HG03378 (cell line): ENCODE measurements around the gene CXCL16.
"Not testable (repeated sequence)": the region's sequence is repeated elsewhere in the genome, so short reads cannot be mapped to it uniquely, and the experiment has no call there.

Experiments
- ATAC-seq: cut with Tn5 transposase; IDR thresholded peaks from one replicate; pipeline ENCODE4 v1.9.1; 2021; ENCODE audit warnings: mild to moderate bottlenecking, moderate library complexity; ENCODE audit not compliant: unreplicated experiment

Gene CXCL16

DNA sequence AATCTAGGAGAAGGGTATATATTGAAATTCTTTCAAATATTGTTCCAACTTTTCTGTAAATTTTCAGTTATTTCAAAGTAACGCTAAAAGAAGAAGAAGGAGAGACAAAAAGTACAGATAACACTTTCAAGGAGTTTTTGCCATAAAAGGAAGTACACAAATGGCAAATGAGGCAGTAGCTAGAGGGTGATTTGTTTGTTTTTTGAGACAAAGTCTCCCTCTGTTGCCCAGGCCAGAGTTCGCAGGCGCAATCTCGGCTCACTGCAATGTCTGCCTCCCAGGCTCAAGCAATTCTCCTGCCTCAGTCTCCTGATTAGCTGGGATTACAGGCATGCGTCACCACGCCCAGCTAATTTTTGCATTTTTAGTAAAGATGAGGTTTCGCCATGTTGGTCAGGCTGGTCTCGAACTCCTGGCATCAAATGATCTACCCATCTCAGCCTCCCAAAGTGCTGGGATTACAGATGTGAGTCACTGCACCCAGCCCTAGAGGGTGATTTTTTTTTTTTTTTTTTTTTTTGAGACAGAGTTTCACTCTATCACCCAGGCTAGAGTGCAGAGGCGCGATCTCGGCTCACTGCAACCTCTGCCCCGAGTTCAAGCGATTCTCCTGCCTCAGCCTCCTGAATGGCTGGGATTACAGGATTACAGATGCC lies 40.2 kb downstream of the CXCL16 start:
- not testable (repeated sequence) for ATAC-seq

DNA sequence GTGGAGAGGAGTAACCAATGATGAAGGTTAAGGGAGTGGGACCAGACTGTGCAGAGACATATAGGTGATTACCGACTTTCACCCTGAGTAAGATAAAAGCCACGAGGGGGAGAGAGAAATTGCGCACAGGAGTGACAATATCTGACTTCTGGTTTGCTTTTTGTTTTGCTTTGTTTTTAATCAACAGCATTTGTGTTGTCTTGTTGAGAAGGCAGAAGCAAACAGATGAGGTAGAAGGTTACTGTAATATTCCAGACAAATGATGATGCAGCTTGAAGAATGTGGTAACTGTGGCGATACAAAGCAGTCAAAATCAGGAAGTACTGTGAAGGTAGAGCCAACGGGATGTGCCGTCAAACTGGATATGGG lies 43.3 kb downstream of the CXCL16 start:
- no peak for ATAC-seq

DNA sequence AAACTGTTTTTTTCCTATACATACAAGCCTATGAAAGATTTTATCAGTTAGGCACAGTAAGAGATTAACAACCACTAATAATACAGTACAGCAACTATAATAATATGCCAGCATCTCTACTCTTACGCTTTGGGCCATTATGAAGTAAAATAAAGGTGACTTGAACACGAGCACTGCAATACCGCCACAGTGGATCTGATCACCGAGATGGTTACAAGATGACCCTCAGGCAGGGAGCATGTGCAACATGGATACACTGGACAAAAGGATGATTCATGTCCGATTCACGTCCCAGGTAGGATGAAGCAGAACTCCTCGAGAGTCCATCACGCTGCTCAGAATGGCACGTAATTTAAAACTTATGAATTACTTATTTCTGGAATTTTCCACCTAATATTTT lies 46.3 kb downstream of the CXCL16 start:
- no peak for ATAC-seq

DNA sequence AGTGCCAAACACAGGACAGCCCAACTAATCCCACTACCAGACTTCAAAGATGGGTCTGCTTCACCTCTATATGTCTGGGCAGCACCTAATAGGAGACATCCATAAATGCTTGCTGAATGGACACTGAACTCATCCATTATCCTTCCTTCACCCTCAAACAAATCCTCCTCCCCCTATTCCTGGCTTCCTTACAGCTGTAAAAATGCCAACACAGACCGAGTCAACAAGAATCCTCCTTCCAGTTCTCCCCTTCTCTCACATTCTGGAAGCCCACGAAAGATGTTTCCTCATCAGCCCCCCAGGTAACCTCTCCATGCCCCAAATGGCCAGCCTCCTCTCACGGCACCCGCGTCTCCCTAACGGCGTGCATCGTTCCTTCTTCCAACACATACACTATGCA lies 48.0 kb downstream of the CXCL16 start:
- ATAC-seq: no peak

DNA sequence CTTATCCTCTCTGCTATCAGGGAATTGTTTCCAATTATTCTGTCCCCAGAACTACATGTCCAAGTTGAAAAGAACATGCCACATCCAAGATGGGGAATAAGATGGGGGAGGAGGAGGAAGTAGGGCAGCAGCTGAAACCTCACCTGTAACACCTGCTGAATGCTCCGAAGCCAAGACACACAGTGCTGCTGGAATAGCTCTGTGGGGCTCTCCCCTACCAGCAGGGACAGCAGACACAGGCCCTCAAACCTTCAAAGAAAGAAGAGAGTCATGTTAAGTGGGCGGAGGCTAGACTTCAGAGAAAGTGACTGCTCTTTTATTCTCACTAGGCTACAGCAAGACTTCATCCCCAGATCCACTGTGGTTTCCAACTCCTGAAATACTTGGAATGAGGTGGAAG lies 49.0 kb downstream of the CXCL16 start:
- ATAC-seq: no peak

DNA sequence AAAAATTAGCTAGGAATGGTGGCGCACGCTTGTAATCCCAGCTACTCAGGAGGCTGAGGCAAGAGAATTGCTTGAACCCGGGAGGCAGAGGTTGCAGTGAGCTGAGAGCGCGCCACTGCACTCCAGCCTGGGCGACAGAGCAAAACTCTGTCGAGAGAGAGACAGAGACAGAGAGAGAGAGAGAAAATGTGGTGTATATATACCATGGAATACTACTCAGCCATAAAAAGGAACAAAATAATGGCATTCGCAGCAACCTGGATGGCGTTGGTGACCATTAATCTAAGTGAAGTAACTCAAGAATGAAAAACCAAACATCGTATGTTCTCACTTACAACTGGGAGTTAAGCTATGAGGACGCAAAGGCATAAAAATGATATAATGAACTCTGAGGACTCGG lies 49.9 kb downstream of the CXCL16 start:
- ATAC-seq: not testable (repeated sequence)

DNA sequence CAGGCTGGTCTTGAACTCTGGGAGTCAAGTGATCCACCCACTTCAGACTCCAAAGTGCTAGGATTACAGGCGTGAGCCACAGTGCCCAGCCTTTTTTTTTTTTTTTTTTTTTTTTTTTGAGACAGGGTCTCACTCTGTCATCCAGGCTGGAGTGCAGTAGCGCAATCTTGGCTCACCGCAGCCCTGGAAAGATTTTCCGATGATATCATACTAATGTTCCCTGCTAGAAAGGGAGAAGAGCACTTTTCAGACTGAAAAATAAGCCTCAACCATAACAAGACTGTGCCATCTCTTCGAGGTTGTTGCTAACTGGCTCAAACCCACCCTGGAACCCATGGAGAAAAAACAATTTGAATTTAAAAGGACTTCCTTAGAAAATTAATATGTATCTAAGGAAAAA lies 56.0 kb downstream of the CXCL16 start:
- not testable (repeated sequence) for ATAC-seq
